CD4-positive, alpha-beta T cell (primary cell): Measurements from ENCODE around the gene UBB. TPM values are rescaled to one million over a fixed set of nuclear protein-coding genes. Genes with fewer than 3 reads are reported as not detected.

Experiments
- ATAC-seq: fragments of 200-7000 bp; cut with Tn5 transposase; one replicate; pipeline ENCODE4 v1.10.0; 2022; ENCODE audit warnings: mild to moderate bottlenecking; ENCODE audit not compliant: poor library complexity
- CTCF ChIA-PET: fragments of 350-600 bp; sonication (Branson Sonifier 250); formaldehyde crosslinking; loops from one replicate; lab custom pipeline; 2021; ENCODE audit warnings: antibody characterized with exemption, inconsistent platforms; lab: Charles Lee
- POLR2A ChIA-PET: fragments of 350-600 bp; sonication (Branson Sonifier 250); formaldehyde crosslinking; loops from one replicate; lab custom pipeline; 2021; ENCODE audit warnings: antibody characterized with exemption, inconsistent platforms; lab: Charles Lee
- DNase-seq, 14 experiments: peaks; one replicate each; pipeline ENCODE4 v3.0.0-alpha.2; 2013 to 2020; ENCODE audit warnings: mixed read lengths in 2 of 14
- H3K27ac ChIP-seq, 2 donors: one replicate each; pipeline versions ENCODE4 v1.5.1 to v1.7.0; 2013; ENCODE audit warnings: low read length in 2 of 2, low read depth in 1 of 2, mild to moderate bottlenecking in 1 of 2
- H3K27me3 ChIP-seq, 2 experiments: 1 replicate in 1 of 2; 2 replicates in 1 of 2; pipeline versions ENCODE4 v1.6.1 to v1.7.0; 2013; ENCODE audit warnings: low read length in 2 of 2, control low read depth in 1 of 2, mild to moderate bottlenecking in 1 of 2, moderate library complexity in 1 of 2; ENCODE audit not compliant: insufficient read depth in 2 of 2, control insufficient read depth in 1 of 2
- H3K36me3 ChIP-seq: one replicate; pipeline ENCODE4 v1.6.1; 2013; ENCODE audit warnings: low read length, control low read depth; ENCODE audit not compliant: insufficient read depth
- H3K4me1 ChIP-seq: one replicate; pipeline ENCODE4 v1.6.1; 2013; ENCODE audit warnings: low read length, control low read depth; ENCODE audit not compliant: insufficient read depth
- H3K4me3 ChIP-seq: one replicate; pipeline ENCODE4 v1.5.1; 2013; ENCODE audit warnings: mild to moderate bottlenecking, low read length, moderate library complexity
- H3K9me3 ChIP-seq, 2 experiments: 1 replicate in 1 of 2; 2 replicates in 1 of 2; pipeline versions ENCODE4 v1.6.1 to v1.7.0; 2013; ENCODE audit warnings: low read length in 2 of 2, mild to moderate bottlenecking in 2 of 2, control low read depth in 1 of 2, moderate library complexity in 1 of 2; ENCODE audit not compliant: control insufficient read depth in 1 of 2, insufficient read depth in 1 of 2
- H3K27ac Mint-ChIP-seq: one replicate; pipeline ENCODE4 v1.8.0; 2020; ENCODE audit warnings: mixed read lengths
- H3K27me3 Mint-ChIP-seq: one replicate; pipeline ENCODE4 v1.8.0; 2021; ENCODE audit warnings: mixed read lengths
- H3K36me3 Mint-ChIP-seq: one replicate; pipeline ENCODE4 v1.8.0; 2021; ENCODE audit warnings: low read depth, mixed read lengths
- H3K4me1 Mint-ChIP-seq: one replicate; pipeline ENCODE4 v1.8.0; 2021; ENCODE audit warnings: low read depth, mixed read lengths
- H3K4me3 Mint-ChIP-seq: one replicate; pipeline ENCODE4 v1.8.0; 2020; ENCODE audit warnings: mild to moderate bottlenecking, mixed read lengths
- H3K9me3 Mint-ChIP-seq: one replicate; pipeline ENCODE4 v1.8.0; 2020; ENCODE audit warnings: mixed read lengths
- intact Hi-C, 2 experiments: fragments of 100-400 bp; cut with DNase I in 1 of 2; cut with micrococcal nuclease in 1 of 2; formaldehyde crosslinking; loops; one replicate each; pipeline versions ENCODE4 v1.15.1 to v1.9.0; 2023 to 2025; cut with DNase I, micrococcal nuclease
- total RNA-seq, 174 experiments: library from RNA in 2 of 174; stranded (reverse) in 2 of 174; gene quantifications; one replicate each; pipeline ENCODE4 v1.2.3 and lab custom pipeline; 2021 to 2026
- TF ChIP-seq, protein P1 (sequence below): fragments of 200-600 bp; IDR thresholded peaks from one replicate; pipeline ENCODE4 v1.8.0; 2022; ENCODE audit warnings: antibody characterized with exemption, mild to moderate bottlenecking

The UBB gene
- total RNA-seq, 2 experiments from 2014 or later, result 646 to 647 TPM

DNA sequence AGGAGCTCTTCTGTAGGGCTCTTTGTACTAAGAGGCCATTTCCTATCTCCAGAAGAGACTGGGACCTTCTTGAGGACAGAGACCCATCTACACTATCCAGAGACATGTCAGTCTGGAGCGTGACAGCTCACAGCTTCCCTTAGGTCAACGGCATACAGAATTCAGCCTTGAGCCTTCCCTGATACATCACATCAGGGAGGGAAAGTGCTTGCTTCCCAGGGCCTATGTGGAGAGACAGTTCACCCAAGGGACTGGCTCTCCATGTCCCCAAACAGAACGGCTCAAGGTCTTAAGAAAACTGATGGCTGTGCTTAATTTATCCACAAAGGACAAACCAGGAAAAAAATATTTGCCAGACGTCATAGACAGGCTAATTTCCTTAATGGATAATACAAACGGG lies 35.3 kb upstream of the UBB start:
- POLR2A ChIA-PET, result no interaction called here

DNA sequence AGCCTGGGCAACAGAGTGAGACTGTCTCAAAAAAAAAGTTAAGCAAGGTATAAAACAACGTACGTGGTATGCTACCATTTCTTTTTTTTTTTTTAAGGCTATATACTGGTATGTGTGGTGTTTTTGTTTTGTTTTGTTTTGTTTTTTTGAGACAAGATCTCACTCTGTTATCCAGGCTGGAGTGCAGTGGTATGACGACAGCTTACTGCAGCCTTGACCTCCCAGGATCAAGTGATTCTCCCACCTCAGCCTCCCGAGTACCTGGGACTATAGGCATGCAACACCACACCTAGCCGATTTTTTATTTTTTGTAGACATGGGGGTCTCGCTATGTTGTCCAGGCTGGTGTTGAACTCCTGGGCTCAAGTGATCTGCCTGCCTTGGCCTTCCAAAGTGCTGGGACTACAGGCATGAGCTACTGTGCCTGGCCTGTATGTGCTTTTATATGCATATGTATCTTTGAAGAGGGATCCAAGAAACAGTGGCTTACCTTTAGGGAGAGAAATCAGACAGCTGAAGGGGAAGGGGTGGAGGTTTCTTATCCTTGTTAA lies 34.1 kb upstream of the UBB start:
- DNase-seq (no peak), ATAC-seq (no peak)
- H3K27ac Mint-ChIP-seq, result no peak overlapping the region
- H3K4me3 Mint-ChIP-seq, result no peak overlapping the region
- H3K9me3 ChIP-seq, result no peaks in the 10 kb centered on the region
- no peak overlapping the region for H3K27ac ChIP-seq
- H3K27me3 Mint-ChIP-seq, result no peaks in the 10 kb centered on the region
- TF ChIP-seq, protein P1, sequence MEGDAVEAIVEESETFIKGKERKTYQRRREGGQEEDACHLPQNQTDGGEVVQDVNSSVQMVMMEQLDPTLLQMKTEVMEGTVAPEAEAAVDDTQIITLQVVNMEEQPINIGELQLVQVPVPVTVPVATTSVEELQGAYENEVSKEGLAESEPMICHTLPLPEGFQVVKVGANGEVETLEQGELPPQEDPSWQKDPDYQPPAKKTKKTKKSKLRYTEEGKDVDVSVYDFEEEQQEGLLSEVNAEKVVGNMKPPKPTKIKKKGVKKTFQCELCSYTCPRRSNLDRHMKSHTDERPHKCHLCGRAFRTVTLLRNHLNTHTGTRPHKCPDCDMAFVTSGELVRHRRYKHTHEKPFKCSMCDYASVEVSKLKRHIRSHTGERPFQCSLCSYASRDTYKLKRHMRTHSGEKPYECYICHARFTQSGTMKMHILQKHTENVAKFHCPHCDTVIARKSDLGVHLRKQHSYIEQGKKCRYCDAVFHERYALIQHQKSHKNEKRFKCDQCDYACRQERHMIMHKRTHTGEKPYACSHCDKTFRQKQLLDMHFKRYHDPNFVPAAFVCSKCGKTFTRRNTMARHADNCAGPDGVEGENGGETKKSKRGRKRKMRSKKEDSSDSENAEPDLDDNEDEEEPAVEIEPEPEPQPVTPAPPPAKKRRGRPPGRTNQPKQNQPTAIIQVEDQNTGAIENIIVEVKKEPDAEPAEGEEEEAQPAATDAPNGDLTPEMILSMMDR, result no peak
- H3K4me1 ChIP-seq, result peaks cover 1% of the 10 kb centered on the region
- no peak overlapping the region for H3K4me3 ChIP-seq
- intact Hi-C loops, result no loop called here
- H3K4me1 Mint-ChIP-seq, result peaks cover 7% of the 10 kb centered on the region
- CTCF ChIA-PET, result no interaction called here
- H3K27me3 ChIP-seq, result no peaks in the 10 kb centered on the region
- POLR2A ChIA-PET, result no interaction called here
- H3K36me3 ChIP-seq, result peaks cover 19% of the 10 kb centered on the region
- H3K9me3 Mint-ChIP-seq, result no peaks in the 10 kb centered on the region
- peaks cover 50% of the 10 kb centered on the region for H3K36me3 Mint-ChIP-seq

More for the DNA sequence above, 35.3 kb upstream of the UBB start:
- peaks cover 19% of the 10 kb centered on the region for H3K36me3 ChIP-seq
- H3K9me3 ChIP-seq, result no peaks in the 10 kb centered on the region
- no peak overlapping the region for H3K4me3 ChIP-seq
- H3K36me3 Mint-ChIP-seq, result peaks cover 50% of the 10 kb centered on the region
- H3K27ac ChIP-seq, result no peak overlapping the region
- H3K27ac Mint-ChIP-seq, result no peak overlapping the region
- H3K4me1 ChIP-seq, result no peaks in the 10 kb centered on the region
- intact Hi-C loops, result no loop called here
- no peaks in the 10 kb centered on the region for H3K27me3 ChIP-seq
- DNase-seq (no peak), ATAC-seq (no peak)
- no peaks in the 10 kb centered on the region for H3K4me1 Mint-ChIP-seq
- CTCF ChIA-PET, result no interaction called here
- H3K4me3 Mint-ChIP-seq, result no peak overlapping the region
- no peaks in the 10 kb centered on the region for H3K27me3 Mint-ChIP-seq
- H3K9me3 Mint-ChIP-seq, result no peaks in the 10 kb centered on the region
- TF ChIP-seq, protein P1, result no peak

DNA sequence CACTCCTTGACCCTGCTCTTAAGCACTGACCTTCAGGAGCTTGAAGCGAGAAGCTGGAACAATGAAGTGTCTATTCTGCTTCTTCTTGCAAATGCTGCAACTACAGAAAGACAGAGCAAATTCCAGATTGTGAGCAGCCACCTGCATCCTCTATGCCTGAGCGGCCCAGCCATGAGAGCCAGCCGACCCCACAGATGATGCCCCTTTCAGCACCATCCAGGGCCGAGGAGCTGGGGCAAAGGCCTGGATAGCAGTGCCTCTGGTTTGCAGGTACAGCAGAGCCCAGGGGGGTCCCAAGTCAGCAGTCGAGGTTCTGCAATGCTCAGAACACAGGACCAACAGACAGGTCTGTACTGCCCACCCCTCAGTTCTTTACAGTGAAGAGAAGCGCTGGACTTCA lies 32.3 kb upstream of the UBB start:
- Histone ChIP-seq H3K27me3 (no peaks in the 10 kb centered on the region), H3K9me3 (no peaks in the 10 kb centered on the region), H3K4me1 (peaks cover 13% of the 10 kb centered on the region), H3K27ac (no peak overlapping the region), H3K4me3 (no peak overlapping the region), H3K36me3 (peaks cover 14% of the 10 kb centered on the region)
- Mint-ChIP-seq H3K36me3 (peaks cover 46% of the 10 kb centered on the region), H3K27ac (no peak overlapping the region), H3K4me1 (peaks cover 17% of the 10 kb centered on the region), H3K27me3 (no peaks in the 10 kb centered on the region), H3K4me3 (no peak overlapping the region), H3K9me3 (no peaks in the 10 kb centered on the region)
- CTCF ChIA-PET, result interaction anchor here (1.2 kb wide), 1 partner anchor 15 kb away, joined by 4 read pairs; no protein-coding TSS in a partner anchor
- TF ChIP-seq, protein P1, result no peak
- intact Hi-C loops, result no loop called here
- POLR2A ChIA-PET, result no interaction called here
- no peak for ATAC-seq
- DNase-seq, result no peak
